GM13977 (cell line): ENCODE results near the gene SCRN2.

ENCODE experiments used
- DNase-seq: peaks from one replicate; pipeline ENCODE4 v3.0.0; 2012; ENCODE audit warnings: low spot score
- CTCF ChIP-seq: IDR thresholded peaks from 2 replicates; pipeline ENCODE4 v1.5.1; 2012; ENCODE audit warnings: mild to moderate bottlenecking, control low read depth; ENCODE audit not compliant: insufficient read depth; ENCODE audit errors: extremely low read depth, missing control alignments
- in situ Hi-C: fragments of 300-500 bp; cut with MboI; formaldehyde crosslinking; loops from one replicate; pipeline ENCODE4 v1.12.0; 2022; ENCODE audit warnings: low sequenced_read_pairs, low pct_unique_long_range_greater_than_20kb, mixed read lengths, inconsistent platforms; ENCODE audit not compliant: unreplicated experiment

The SCRN2 gene

GRCh38 chr17:47877368-47878034, 36.4 kb upstream of the SCRN2 start:
- in situ Hi-C loops: no loop called here
- no peak for DNase-seq
- TF ChIP-seq CTCF: no peak

GRCh38 chr17:47875011-47875985, 34.2 kb upstream of the SCRN2 start:
- DNase-seq: no peak
- TF ChIP-seq CTCF: no peak
- in situ Hi-C loops: no loop called here

GRCh38 chr17:47873200-47874090, 32.4 kb upstream of the SCRN2 start:
- DNase-seq: no peak
- in situ Hi-C loops: no loop called here
- no peak for TF ChIP-seq CTCF

GRCh38 chr17:47872651-47873161, 31.6 kb upstream of the SCRN2 start:
- no peak for DNase-seq
- in situ Hi-C loops: no loop called here
- TF ChIP-seq CTCF: no peak

GRCh38 chr17:47872019-47872650, 31.1 kb upstream of the SCRN2 start:
- in situ Hi-C loops: no loop called here
- DNase-seq: no peak
- no peak for TF ChIP-seq CTCF
